GM18502 (cell line): Measurements from ENCODE around the gene FXYD7.
"Not testable (repeated sequence)": the region's sequence is repeated elsewhere in the genome, so short reads cannot be mapped to it uniquely, and the experiment has no call there.

ENCODE experiments used
- ATAC-seq: cut with Tn5 transposase; IDR thresholded peaks from one replicate; pipeline ENCODE4 v1.9.1; 2021; ENCODE audit warnings: mild to moderate bottlenecking; ENCODE audit not compliant: unreplicated experiment, poor library complexity

FXYD7 gene

DNA sequence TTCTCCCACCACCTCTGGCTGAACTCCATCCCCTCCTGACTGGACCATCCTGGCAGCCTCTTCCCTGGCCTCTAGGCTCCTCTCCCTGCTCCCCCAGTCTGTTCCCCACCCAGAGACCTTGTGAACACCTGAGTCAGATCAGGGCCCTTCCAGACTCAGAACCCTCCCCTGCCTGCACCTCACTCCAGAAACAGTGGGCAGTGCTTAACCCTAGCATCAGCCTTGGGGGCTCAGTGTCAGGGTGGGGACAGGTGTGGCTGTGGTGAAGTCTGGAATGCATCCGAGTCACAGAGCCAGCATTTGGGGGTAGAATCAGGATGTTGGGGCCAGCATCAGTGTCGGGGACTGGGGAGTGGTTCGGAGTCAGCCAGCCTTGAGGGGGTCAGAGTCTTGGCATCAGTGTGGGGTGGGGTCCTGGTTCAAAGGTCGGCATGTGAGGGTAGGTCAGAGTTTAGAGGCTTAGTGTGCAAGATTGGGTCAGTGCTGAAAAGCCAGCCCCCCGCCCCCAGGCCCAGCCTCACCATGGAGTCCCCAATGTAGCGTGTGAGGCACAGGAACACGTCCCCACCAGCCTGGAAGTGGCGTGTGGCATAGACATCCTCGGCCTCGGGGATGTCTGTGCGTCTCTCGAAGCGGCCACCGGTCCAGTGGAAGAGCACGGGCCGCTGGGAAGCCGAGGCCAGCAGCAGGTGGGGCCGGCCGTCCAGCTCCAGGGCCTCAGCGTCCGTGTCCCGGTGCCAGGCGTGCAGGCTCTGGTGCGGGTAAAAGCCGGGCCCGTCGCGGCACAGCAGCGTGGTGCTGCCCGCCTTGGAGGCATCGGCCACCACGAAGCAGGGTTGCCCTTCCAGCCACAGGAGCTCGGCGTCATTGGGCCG is 17.1 kb upstream of the FXYD7 start:
- ATAC-seq: no peak

DNA sequence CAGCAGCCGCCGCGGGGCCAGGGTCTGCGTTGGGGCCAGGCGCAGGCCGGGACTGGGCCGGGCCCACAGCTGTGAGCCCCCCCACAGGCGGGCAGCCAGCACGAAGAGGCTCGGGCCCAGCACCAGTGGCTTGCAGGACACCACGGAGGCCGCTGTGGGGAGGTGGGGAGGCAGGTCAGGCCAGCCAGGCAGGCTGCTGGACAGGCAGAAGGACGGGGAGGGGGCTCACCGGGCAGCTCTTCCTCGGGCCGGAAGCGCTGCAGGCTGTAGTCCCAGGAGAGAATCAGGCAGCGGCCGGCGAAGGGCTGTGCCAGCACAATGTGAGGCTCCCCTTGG is 16.5 kb upstream of the FXYD7 start:
- no peak for ATAC-seq

DNA sequence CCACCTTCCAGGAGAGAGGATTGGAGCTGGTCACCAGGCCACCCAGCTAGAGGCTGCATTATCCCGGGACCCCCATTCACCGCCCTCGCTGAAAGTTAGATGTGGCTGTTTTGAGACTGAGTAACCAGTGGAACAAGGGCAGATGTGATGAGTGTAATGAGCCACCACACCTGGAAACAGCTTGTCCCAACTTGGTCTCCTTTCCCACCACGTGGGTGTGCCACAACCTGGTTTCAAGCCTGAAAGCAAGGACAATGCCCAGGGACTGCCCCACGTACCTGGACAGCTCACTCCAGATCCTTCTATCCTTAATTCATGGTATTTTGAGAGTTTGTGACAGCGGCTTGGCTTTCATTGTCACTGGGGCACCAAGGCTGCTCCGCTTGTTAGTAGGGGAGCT is 15.2 kb upstream of the FXYD7 start:
- ATAC-seq: no peak

DNA sequence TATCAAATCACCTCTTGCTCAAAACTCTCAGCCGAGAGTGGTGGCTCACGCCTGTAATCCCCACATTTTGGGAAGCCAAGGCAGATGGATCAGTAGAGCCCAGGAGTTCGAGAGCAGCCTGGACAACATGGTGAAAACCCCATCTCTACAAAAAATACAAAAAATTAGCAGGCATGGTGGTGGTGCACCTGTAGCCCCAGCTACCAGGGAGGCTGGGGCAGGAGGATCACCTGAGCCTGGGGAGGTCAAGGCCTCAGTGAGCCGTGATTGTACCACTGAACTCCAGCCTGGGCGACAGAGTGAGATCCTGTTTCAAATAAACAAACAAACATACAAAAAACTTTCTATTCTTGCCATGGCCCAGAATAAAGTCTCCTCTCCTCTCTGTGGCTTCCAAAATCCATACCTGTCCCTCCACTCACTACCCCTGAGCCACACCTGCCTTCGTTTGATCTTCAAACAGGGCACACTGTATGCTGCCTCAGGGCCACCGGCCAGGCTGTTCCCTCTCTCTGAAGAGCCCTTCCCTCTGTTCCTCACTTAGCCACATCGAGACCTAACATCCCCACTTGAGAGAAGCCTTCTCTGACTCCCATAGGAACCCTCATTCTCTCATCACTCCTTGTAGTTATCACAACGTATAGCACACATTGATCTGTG is 14.5 kb upstream of the FXYD7 start:
- no peak for ATAC-seq

DNA sequence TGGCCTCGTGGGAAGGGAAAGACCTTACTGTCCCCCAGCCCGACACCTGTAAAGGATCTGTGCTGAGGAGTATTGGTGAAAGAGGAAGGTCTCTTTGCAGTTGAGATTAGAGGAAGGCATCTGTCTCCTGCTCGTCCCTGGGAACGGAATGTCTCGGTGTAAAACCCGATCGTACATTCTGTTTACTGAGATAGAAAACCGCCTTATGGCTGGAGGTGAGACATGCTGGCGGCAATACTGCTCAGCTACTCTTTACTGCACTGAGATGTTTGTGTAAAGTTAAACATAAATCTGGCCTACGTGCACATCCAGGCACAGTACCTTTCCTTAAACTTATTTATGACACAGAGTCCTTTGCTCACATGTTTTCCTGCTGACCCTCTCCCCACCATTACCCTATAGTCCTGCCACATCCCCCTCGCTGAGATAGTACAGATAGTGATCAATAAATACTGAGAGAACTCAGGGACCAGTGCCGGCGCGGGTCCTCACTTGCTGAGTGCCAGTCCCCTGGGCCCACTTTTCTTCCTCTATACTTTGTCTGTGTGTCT is 13.3 kb upstream of the FXYD7 start:
- ATAC-seq: not testable (repeated sequence)

DNA sequence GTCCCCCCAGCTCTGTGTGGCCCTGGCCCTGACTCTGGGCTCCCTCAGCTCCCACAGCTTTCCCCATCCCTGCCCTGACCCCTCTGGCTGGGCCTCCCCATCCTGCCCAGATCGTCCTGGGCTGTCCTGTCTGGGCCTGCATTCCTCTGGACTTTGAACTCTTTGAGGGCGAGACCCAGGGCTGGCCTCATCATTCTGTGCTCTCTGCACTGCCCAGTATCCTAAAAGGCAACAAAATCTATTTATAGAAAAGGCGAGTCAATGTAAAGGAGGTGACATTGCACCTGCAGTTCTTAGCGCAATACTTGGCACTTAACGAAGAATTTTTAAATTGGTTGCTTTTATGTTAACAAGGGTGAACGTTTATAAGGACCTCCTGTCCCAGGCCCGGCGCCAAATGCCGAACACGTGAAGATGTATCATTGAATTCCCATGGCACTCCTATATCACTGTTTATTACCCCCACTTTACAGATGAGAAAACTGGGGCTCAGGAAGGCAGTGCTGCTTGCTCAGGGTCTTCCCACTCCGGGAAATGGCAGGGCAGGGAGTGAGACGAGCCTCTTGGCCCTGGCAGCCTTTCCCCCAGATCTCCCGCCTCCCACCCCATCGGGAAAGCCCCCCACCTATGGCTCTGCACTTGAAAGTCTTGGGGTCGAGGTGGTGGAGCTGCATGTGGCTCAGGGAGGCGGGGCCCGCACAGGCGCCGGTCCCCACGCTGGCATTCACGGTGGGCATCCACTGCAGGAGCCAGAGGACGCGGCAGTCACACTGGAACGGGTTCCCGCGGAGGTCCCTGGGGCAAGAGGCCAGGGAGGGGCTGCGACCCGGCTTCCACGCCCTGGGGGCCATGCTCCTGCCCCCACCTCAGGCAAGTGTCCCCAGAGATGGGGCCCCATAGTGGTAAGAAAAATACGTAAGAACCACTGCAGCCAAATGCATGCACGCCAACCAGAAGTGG is 12.0 kb upstream of the FXYD7 start:
- no peak for ATAC-seq

DNA sequence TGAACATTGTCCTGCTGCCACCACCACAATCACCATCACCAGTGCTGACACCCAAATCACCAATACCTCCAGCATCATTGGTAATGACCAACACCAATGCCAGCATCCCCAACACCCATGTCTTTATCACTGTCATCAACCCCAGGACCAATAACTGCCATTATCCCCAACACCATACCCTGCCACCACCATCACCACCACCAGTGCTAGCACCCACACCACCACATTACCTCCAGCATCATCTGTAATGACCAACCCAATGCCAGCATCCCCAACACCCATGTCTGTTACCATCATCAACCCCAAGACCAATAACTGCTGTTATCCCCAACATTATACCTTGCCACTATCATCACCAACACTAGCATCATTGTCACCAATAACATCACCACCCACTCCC is 10.8 kb upstream of the FXYD7 start:
- no peak for ATAC-seq

DNA sequence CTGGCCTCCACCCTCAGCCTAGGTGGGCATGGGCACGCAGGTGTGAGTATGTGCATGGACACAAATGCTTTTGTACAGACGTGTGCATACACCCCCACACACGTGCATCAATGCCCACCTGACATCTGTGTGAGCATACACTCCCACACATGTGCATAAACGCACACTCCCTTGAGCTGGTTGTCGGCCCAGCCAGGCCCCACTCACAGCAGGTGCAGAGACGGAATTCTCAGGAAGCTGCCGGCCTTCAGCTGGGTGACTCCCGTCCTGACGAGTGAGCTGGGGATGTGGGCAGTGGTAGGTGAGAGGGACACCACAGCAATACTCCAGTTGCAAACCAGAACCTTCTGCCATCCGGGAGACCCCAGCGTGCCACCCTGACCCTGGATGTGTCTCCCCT is 9.2 kb upstream of the FXYD7 start:
- no peak for ATAC-seq

DNA sequence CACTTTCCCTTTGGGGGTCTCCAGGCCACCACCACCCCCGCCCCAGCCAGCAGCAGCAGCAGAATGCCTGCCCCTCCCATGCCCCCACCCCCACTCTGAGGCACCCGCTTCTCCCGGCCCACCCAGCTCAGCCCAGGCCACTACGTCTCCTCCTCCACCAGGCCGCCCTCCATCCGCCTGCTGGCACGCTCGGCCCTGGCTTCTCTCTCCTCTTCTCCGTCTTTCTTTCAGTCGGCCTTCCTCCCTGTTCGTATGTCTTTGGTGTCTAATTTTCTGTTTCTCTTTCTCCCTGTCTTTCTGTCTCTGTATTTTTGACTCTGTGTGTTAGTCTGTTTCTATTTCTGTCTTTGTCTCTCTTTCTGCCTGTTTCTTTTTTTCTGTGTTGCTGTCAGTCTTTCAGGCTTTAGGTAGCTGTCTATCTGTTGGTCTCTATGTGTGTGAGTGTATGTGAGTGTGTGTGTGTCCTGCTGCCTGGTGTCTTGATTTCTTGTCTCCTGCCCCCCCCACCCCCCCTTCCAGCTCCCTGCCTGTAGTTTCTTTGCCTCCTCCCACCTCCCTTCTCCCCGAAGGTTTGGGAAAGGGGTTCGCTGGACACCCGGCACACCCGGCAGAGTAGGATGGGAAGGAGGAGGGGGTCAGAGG is 8.3 kb upstream of the FXYD7 start, which contains the start of gene LGI4:
Gene LGI4, minus strand, starts transcription at position 459 of the 642 bp plus-strand sequence. Its CDS starts 379 bp downstream, at position 80.
- no peak for ATAC-seq

DNA sequence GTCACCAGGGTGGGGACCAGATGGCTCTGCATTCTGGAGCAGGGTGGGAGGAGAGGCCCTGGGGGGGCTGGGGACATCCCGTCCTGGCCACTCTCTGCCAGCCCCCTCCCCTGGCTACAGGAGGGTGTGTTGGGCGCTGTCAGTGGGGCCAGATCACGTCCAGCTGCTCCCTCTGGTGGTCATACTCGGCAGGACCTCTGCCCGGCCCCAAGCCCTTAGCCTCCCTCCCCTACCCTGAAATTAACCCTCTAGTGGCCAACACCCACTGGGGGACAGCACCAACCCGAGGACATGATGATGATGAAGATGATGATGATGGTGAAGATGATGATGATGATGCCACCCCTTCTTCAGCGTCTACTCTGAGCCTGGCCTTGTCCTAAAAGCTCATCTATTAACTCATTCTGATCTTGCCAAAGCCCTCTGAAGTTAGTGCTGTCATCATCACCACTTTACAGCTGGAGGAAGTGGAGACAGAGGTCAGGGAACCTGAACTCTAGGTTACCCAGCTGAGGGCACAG is 7.6 kb upstream of the FXYD7 start:
- no peak for ATAC-seq

DNA sequence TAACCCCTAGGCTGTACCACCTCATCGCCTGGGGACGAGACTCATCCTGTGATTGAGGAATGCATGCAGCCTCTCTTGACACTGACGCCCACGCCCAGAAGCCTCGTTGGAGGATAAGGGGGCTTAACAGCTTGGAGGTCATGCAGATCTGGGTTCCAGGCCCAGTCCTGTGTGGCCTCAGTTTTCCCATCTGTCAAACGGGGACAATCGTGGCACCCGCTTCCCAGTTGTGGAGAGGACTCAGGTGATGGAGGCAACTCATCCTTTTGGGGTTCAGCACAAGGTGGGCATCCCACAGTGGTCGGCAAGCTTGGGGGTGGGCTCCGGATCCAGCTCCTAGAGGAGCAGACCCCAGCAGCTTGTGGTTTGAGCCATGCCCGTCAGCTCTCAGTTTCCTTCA is 6.8 kb upstream of the FXYD7 start:
- ATAC-seq: no peak

DNA sequence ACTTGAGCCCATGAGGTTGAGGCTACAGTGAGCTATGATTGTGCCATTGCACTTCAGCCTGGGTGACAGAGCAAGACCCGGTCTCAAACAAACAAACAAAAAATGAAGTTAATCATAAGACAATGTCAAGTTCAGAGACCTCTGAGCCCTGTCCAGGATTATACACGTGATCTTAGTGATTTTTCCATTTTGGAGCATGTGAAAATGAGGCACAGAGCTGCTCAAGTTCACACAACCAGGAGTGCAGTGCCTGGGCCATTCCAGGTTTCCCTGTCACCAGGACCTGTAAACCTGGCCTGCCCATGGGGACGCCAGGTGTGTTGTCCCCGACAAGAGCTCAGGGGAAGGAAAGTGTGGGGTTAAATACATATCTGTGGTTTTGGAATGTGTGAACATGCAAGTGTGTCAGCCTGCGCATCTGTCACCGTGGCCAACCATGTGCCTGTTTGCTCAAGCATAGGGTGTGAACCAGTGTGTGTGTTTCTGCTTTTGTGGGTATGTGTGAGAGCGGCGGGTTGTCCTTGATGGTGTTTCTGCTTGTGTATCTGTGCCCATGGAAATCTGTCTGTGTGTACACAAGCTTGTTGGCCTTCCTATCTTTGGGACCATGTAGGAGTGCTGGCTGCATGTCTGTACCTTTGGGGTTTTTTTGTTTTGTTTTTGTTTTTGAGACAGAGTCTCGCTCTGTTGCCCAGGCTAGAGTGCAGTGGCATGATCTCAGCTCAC is 5.9 kb upstream of the FXYD7 start:
- no peak for ATAC-seq

DNA sequence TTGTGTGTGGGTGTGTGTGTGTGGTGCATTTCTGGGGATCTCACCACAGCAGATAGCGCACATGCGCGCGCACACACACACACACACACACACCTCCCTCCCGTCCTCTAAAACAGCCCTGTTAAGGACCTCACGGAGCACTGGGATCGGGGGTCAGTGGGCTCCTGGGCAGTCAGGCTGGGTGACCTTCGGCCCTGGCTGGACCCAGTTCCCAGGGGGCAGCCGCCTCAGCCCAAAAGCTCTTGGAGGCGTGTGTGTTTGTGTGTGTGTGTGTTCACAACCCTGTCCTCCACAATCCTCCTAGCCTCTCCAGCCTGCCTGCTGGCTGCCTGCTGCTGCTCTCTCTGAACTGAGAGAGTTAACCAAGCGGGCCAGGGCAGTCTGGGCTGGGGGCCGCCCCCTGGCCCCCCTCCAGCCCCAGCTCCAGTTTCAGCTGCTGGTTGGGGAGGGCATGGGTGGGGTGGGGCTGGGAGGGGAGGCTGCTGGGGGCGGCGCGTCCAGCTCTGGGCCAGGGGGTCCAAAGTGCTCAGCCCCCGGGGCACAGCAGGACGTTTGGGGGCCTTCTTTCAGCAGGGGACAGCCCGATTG is 4.7 kb upstream of the FXYD7 start, which contains the start of gene FXYD1:
Gene FXYD1, plus strand, starts transcription at position 520 of the 588 bp plus-strand sequence. CDS start 1,256 bp downstream, outside the sequence.
- ATAC-seq: no peak

DNA sequence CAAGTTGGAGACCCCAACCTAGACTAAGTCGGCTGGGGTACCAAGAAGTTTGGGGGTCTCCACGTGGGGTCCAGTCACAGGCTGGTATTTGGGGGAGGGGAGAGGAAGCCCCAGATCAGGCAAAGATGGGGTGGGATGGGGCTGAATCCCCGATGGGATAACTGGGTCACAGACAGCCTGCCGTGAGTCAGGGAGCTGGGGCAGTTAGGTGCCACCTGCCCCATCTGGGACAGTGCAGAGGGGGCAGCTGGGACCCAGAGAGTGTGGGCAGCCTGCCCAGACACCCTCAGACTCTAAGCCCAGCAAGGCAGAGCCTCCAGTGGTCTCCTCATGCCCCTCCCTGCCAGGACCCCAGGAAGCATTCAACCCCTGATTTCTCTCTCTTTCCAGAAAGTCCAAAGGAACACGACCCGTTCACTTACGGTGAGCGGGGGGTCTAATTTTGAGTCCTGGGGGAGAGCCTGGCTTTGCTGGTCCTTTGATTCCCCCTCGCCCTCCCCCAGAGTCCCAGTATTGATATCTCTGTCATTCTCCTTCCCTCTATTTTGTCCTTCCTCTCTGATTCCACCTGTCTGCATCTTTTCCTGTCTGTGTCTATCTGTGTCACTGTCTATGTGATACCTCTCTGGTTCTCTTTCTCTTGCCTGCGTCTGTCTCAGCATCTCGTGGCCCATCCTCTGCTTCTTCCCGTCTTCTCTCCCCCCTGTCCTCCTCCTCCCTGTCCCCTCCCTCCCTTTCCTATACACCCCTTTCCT is 2.7 kb upstream of the FXYD7 start:
- ATAC-seq: no peak

DNA sequence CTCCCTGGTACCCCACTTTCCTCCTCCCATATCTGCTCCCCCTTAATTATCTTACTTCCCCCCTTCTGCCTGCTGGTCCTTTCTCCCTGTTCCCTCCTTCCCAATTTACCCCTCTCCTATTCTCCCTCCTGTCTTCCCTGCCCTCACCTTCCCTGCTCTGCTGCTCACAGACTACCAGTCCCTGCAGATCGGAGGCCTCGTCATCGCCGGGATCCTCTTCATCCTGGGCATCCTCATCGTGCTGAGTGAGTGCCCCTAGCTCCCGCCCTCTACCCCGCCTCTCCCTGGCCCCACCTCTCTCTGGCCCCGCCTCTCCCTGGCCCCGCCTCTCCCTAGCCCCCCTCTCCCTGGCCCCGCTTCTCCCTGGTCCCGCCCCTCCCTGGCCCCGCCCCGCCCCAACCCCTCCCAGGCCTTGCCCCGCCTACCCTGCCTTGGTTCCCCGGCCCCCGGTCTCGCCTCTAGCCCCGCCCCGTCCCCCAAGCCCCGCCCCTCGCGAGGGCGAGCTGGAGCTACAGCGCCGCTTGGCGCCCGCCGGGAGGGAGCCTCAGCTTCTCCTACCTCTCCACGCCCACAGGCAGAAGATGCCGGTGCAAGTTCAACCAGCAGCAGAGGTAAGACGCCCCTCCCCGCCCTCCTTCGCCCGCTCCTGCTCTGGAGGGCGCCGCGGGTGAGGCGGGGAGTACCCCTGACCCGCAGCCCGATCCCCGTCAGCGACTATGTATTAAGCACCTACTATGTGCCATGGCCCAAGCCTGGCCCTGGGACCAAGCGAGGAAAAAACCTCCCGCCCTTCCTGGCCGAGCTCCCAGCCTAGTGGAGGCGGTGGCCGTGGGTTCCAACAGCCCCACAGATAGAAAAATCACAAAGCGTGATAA is 1.9 kb upstream of the FXYD7 start:
- peak; percentile 71 for ATAC-seq

DNA sequence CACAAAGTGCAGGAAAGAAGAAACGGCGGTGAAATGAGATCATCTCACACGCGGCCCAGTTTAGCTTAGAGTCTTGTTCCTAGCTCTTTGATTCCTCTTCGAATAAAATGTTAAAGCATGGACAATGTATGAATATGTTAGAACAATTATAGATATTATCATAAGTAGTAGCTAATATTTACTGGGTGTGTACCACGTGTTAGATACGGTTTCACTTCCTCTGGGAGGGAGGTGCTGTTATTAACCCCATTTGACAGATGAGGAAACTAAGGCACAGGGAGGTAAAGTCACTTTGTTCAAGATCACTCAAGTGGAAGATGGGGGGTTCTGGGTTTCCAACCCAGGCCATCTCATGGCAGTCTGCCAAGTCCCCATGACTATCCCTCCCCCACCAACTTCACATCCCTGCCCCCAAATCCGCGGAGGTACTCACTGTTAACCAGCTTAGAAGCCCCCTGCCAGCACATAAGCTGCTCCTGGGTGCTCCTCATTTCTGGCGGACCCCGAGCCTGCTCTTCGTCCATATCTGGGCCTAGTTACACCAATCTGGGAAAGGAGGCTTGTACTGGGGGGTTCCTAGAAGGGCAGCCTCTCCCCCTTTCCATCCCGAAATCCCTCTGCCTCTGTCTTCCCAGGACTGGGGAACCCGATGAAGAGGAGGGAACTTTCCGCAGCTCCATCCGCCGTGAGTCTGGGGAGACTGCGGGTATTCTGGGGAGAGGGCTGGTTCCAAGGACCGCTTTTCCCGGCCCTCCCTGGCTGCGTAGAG is 1.0 kb upstream of the FXYD7 start:
- no peak for ATAC-seq
